ENCODE data around the gene EMILIN2.

- TF ChIP-seq POLR2A (IDR thresholded peaks at IDR 0.05) (no peak), POLR2AphosphoS5 (IDR thresholded peaks at IDR 0.05) (no peak), CTCF (IDR thresholded peaks at IDR 0.05) (no peak), EP300 (IDR thresholded peaks at IDR 0.05) (no peak)
Observed at GRCh38 chr18:2912357-2913299, 65.8 kb downstream of the EMILIN2 start.
